HCT116 (cell line): ENCODE data around the gene CPLANE2. TPM values are rescaled to one million over a fixed set of nuclear protein-coding genes. Genes with fewer than 3 reads are reported as not detected.

Experiments
- ATAC-seq: fragments of 200-7000 bp; cut with Tn5 transposase; 2 replicates; pipeline ENCODE4 v1.9.1; 2020; ENCODE audit warnings: mild to moderate bottlenecking, moderate library complexity
- BruUV-seq: library from RNA; stranded (reverse); fragments of 400-500 nt; replicated peaks from 2 replicates; lab custom pipeline; 2021; lab: Mats Ljungman, UMichigan
- CTCF ChIA-PET: fragments of 300-600 bp; sonication (Branson Sonifier 250); formaldehyde crosslinking; loops from one replicate; lab custom pipeline; 2021; ENCODE audit warnings: antibody characterized with exemption; lab: Charles Lee
- POLR2A ChIA-PET: fragments of 300-600, 350-600 bp; sonication (Branson Sonifier 250); formaldehyde crosslinking; loops from one replicate; lab custom pipeline; 2021; ENCODE audit warnings: antibody characterized with exemption; lab: Charles Lee
- RAD21 ChIA-PET, 2 experiments: fragments of 300-600 bp; sonication (Branson Sonifier 250); formaldehyde crosslinking; loops; one replicate each; lab custom pipeline; 2023; ENCODE audit warnings: low total read pairs in 2 of 2; ENCODE audit not compliant: uncharacterized antibody in 2 of 2, unreplicated experiment in 2 of 2, low non-redundant PET in 1 of 2; lab: Charles Lee
- DNase-seq: peaks from one replicate; pipeline ENCODE4 v3.0.0-alpha.2; 2010; ENCODE audit warnings: low read depth, low spot score
- H2AFZ ChIP-seq: fragments of 200-600 bp; shearing (Covaris generic), sonication (generic); 2 replicates; pipeline ENCODE4 v1.6.1; 2017; ENCODE audit warnings: low read depth, mixed run types, mixed read lengths, antibody characterized with exemption, low read length; ENCODE audit not compliant: poor library complexity, severe bottlenecking
- H3K27ac ChIP-seq: 2 replicates; pipeline ENCODE4 v1.5.1; 2012; ENCODE audit warnings: low read depth, low read length
- H3K27me3 ChIP-seq: fragments of 200-600 bp; sonication (generic); 2 replicates; pipeline ENCODE4 v1.6.1; 2016; ENCODE audit warnings: mixed run types, low read length, mixed read lengths; ENCODE audit not compliant: insufficient read depth
- H3K36me3 ChIP-seq, 2 experiments: fragments of 200-500 bp in 1 of 2; fragments of 200-600 bp in 1 of 2; sonication (Bioruptor generic) in 1 of 2; sonication (generic) in 1 of 2; 2 replicates each; pipeline versions ENCODE4 v1.5.1 to v1.6.1; 2014 to 2016; ENCODE audit warnings: low read length in 2 of 2, inconsistent platforms in 1 of 2, mixed read lengths in 1 of 2, mixed run types in 1 of 2; ENCODE audit not compliant: insufficient read depth in 2 of 2, control insufficient read depth in 1 of 2
- H3K4me1 ChIP-seq, 2 experiments: fragments of 200-600 bp in 1 of 2; sonication (generic) in 1 of 2; 2 replicates each; pipeline versions ENCODE4 v1.5.1 to v1.6.1; 2012 to 2017; ENCODE audit warnings: low read length in 2 of 2, inconsistent platforms in 1 of 2, mild to moderate bottlenecking in 1 of 2, mixed read lengths in 1 of 2, mixed run types in 1 of 2, moderate library complexity in 1 of 2; ENCODE audit not compliant: insufficient read depth in 2 of 2, control insufficient read depth in 1 of 2
- H3K4me2 ChIP-seq: fragments of 200-600 bp; sonication (generic); 2 replicates; pipeline ENCODE4 v1.6.1; 2017; ENCODE audit warnings: mixed run types, low read length, mixed read lengths
- H3K4me3 ChIP-seq, 2 experiments: fragments of 200-600 bp in 1 of 2; sonication (generic) in 1 of 2; replicated peaks in 1 of 2; 2 replicates each; pipeline ENCODE4 v1.5.1; 2011 to 2016; ENCODE audit warnings: low read length in 2 of 2, control low read depth in 1 of 2, low read depth in 1 of 2, mild to moderate bottlenecking in 1 of 2, mixed read lengths in 1 of 2, mixed run types in 1 of 2
- H3K79me2 ChIP-seq: fragments of 200-600 bp; sonication (generic); 2 replicates; pipeline ENCODE4 v1.6.1; 2017; ENCODE audit warnings: mild to moderate bottlenecking, mixed run types, low read length, moderate library complexity, mixed read lengths; ENCODE audit not compliant: insufficient read depth
- H3K9ac ChIP-seq: fragments of 200-600 bp; sonication (generic); 2 replicates; pipeline ENCODE4 v1.6.1; 2016; ENCODE audit warnings: low read length, mixed read lengths
- H3K9me2 ChIP-seq: fragments of 200-600 bp; sonication (generic), shearing (Covaris generic); 2 replicates; pipeline ENCODE4 v1.6.1; 2017; ENCODE audit warnings: mixed run types, mild to moderate bottlenecking, moderate library complexity; ENCODE audit not compliant: insufficient read depth
- H3K9me3 ChIP-seq, 2 experiments: fragments of 200-500 bp in 1 of 2; fragments of 200-600 bp in 1 of 2; sonication (Bioruptor generic) in 1 of 2; sonication (generic) in 1 of 2; 2 replicates each; pipeline ENCODE4 v1.6.1; 2014 to 2017; ENCODE audit warnings: low read length in 2 of 2, mixed read lengths in 2 of 2, inconsistent platforms in 1 of 2, low read depth in 1 of 2, mild to moderate bottlenecking in 1 of 2, mixed run types in 1 of 2, moderate library complexity in 1 of 2; ENCODE audit not compliant: control insufficient read depth in 1 of 2, insufficient read depth in 1 of 2
- H4K20me1 ChIP-seq: fragments of 200-600 bp; sonication (generic), shearing (Covaris generic); 2 replicates; pipeline ENCODE4 v1.6.1; 2017; ENCODE audit warnings: mixed run types, mild to moderate bottlenecking, moderate library complexity; ENCODE audit not compliant: insufficient read depth
- CBX3 ChIP-seq: IDR thresholded peaks from 2 replicates; pipeline ENCODE4 v1.6.1; 2012; ENCODE audit warnings: low read depth
- CEBPB ChIP-seq: IDR thresholded peaks from 2 replicates; pipeline ENCODE4 v1.6.1; 2012; ENCODE audit warnings: low read depth
- CTCF ChIP-seq, 3 experiments: fragments of 200-600 bp in 1 of 3; sonication (generic) in 1 of 3; IDR thresholded peaks in 2 of 3; conservative IDR thresholded peaks in 1 of 3; 2 replicates each; pipeline ENCODE4 v1.5.1; 2012 to 2017; ENCODE audit warnings: low read depth in 2 of 3, low read length in 2 of 3, antibody characterized with exemption in 1 of 3, borderline replicate concordance in 1 of 3, control low read depth in 1 of 3, mild to moderate bottlenecking in 1 of 3, mixed read lengths in 1 of 3, mixed run types in 1 of 3, moderate library complexity in 1 of 3; ENCODE audit not compliant: insufficient read depth in 1 of 3
- EGR1 ChIP-seq: IDR thresholded peaks from 2 replicates; pipeline ENCODE4 v1.6.1; 2012; ENCODE audit warnings: low read depth
- ELF1 ChIP-seq: IDR thresholded peaks from 2 replicates; pipeline ENCODE4 v1.6.1; 2012; ENCODE audit warnings: low read depth, borderline replicate concordance
- EZH2 ChIP-seq: fragments of 200-600 bp; sonication (generic); IDR thresholded peaks from 2 replicates; pipeline ENCODE4 v1.6.1; 2017; ENCODE audit warnings: antibody characterized with exemption, mixed run types
- EZH2phosphoT487 ChIP-seq: fragments of 200-600 bp; IDR thresholded peaks from 2 replicates; pipeline ENCODE4 v1.6.1; 2018; ENCODE audit warnings: antibody characterized with exemption, borderline replicate concordance
- JUND ChIP-seq: IDR thresholded peaks from 2 replicates; pipeline ENCODE4 v1.6.1; 2012
- MAX ChIP-seq: IDR thresholded peaks from 2 replicates; pipeline ENCODE4 v1.6.1; 2012
- POLR2A ChIP-seq: IDR thresholded peaks from 2 replicates; pipeline ENCODE4 v1.7.0; 2011; ENCODE audit warnings: borderline replicate concordance; ENCODE audit not compliant: insufficient read depth, insufficient read length; ENCODE audit errors: extremely low read depth
- SP1 ChIP-seq: IDR thresholded peaks from 2 replicates; pipeline ENCODE4 v1.6.1; 2012; ENCODE audit warnings: low read depth
- SRF ChIP-seq: IDR thresholded peaks from 2 replicates; pipeline ENCODE4 v1.6.1; 2012; ENCODE audit warnings: low read depth
- TCF7L2 ChIP-seq: IDR thresholded peaks from 2 replicates; pipeline ENCODE4 v1.7.0; 2011; ENCODE audit warnings: borderline replicate concordance, inconsistent platforms; ENCODE audit not compliant: insufficient read depth, insufficient read length; ENCODE audit errors: extremely low read depth
- YY1 ChIP-seq: IDR thresholded peaks from 2 replicates; pipeline ENCODE4 v1.6.1; 2011; ENCODE audit warnings: low read length, low read depth, moderate library complexity, mild to moderate bottlenecking; ENCODE audit not compliant: insufficient replicate concordance; ENCODE audit errors: extremely low read depth
- ZFX ChIP-seq: fragments of 450-650 bp; IDR thresholded peaks from 2 replicates; pipeline ENCODE4 v1.6.1; 2017
- ZNF274 ChIP-seq: fragments of 200-500 bp; sonication (Bioruptor generic); IDR thresholded peaks from 2 replicates; pipeline ENCODE4 v1.6.1; 2014; ENCODE audit warnings: mild to moderate bottlenecking, low read depth, low read length, inconsistent platforms
- intact Hi-C: fragments of 100-400 bp; cut with micrococcal nuclease; formaldehyde crosslinking; loops from 2 replicates; pipeline ENCODE4 v1.10.0; 2022
- total RNA-seq: library from RNA; stranded (reverse); gene quantifications from one replicate; pipeline ENCODE4 v1.2.1, GENCODE V29; 2021; ENCODE audit not compliant: unreplicated experiment
- TF ChIP-seq, protein P1 (sequence below): IDR thresholded peaks from 2 replicates; pipeline ENCODE4 v1.6.1; 2012; ENCODE audit warnings: low read depth

CPLANE2 gene
- total RNA-seq, 1 experiment from 2014 or later = 8.1 TPM

GRCh38 chr1:16191916-16192546 is 45.0 kb downstream of the CPLANE2 start (continued):
- TF ChIP-seq JUND (no peak), CEBPB (no peak), ZNF274 (no peak), YY1 (no peak), ZFX (no peak), CBX3 (no peak), POLR2A (no peak), ELF1 (no peak), CTCF (IDR thresholded peaks at IDR 0.05 in 2 of 3, conservative IDR thresholded peaks at IDR 0.05 in 1 of 3; ENCODE audit: borderline replicate concordance in 1 of 3, insufficient read depth in 1 of 3, low read depth in 2 of 3, low read length in 2 of 3) (no peak), EGR1 (no peak), EZH2phosphoT487 (no peak), SRF (no peak), TCF7L2 (no peak)

- intact Hi-C loops = no loop called here
These were observed 45.7 kb downstream of the CPLANE2 start for GRCh38 chr1:16191309-16191708.

More at GRCh38 chr1:16191309-16191708, 45.7 kb downstream of the CPLANE2 start:
- H3K27me3 ChIP-seq = no peaks in the 10 kb centered on the region
- H3K4me1 ChIP-seq = peaks cover 25 to 38% of the 10 kb centered on the region in 2 experiments
- H3K9ac ChIP-seq = no peak overlapping the region
- no peaks in the 10 kb centered on the region for H3K9me3 ChIP-seq
- CTCF ChIA-PET = interaction anchor here (0.9 kb wide), 1 partner anchor 109 kb away, joined by 4 read pairs; no protein-coding TSS in a partner anchor
- no peaks in the 10 kb centered on the region for H4K20me1 ChIP-seq
- H2AFZ ChIP-seq = no peak overlapping the region
- H3K79me2 ChIP-seq = no peaks in the 10 kb centered on the region
- TF ChIP-seq EGR1 (no peak), ZNF274 (no peak), CEBPB (no peak), EZH2phosphoT487 (no peak), POLR2A (no peak), EZH2 (no peak), SRF (no peak), ELF1 (no peak), MAX (no peak), JUND (no peak), SP1 (no peak)
- TF ChIP-seq, protein P1, sequence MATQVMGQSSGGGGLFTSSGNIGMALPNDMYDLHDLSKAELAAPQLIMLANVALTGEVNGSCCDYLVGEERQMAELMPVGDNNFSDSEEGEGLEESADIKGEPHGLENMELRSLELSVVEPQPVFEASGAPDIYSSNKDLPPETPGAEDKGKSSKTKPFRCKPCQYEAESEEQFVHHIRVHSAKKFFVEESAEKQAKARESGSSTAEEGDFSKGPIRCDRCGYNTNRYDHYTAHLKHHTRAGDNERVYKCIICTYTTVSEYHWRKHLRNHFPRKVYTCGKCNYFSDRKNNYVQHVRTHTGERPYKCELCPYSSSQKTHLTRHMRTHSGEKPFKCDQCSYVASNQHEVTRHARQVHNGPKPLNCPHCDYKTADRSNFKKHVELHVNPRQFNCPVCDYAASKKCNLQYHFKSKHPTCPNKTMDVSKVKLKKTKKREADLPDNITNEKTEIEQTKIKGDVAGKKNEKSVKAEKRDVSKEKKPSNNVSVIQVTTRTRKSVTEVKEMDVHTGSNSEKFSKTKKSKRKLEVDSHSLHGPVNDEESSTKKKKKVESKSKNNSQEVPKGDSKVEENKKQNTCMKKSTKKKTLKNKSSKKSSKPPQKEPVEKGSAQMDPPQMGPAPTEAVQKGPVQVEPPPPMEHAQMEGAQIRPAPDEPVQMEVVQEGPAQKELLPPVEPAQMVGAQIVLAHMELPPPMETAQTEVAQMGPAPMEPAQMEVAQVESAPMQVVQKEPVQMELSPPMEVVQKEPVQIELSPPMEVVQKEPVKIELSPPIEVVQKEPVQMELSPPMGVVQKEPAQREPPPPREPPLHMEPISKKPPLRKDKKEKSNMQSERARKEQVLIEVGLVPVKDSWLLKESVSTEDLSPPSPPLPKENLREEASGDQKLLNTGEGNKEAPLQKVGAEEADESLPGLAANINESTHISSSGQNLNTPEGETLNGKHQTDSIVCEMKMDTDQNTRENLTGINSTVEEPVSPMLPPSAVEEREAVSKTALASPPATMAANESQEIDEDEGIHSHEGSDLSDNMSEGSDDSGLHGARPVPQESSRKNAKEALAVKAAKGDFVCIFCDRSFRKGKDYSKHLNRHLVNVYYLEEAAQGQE = no peak
- TF ChIP-seq, all 23 proteins: peak for 0
- BruUV-seq = no TSS peak
- Histone ChIP-seq H3K9me2 (no peaks in the 10 kb centered on the region), H3K4me3 (no peak overlapping the region), H3K36me3 (no peaks in the 10 kb centered on the region), H3K27ac (no peak overlapping the region), H3K4me2 (no peak overlapping the region)
- ATAC-seq = no peak
- ChIA-PET RAD21 (interaction anchor here in 1 of 2 experiments (6.2 kb wide), 1 partner anchor 112 kb away, joined by 26 read pairs; no protein-coding TSS in a partner anchor), POLR2A (interaction anchor here (0.6 kb wide), 1 partner anchor 9 kb away, joined by 4 read pairs; no protein-coding TSS in a partner anchor)
- no peak for DNase-seq
